Heart right ventricle (tissue), 16 donors: ENCODE measurements around the gene GOLGA8A. TPM values are rescaled to one million over a fixed set of nuclear protein-coding genes. Genes with fewer than 3 reads are reported as not detected.

ENCODE experiments used
- ATAC-seq, 8 donors: fragments of 200-7000 bp; cut with Tn5 transposase; one replicate each; pipeline ENCODE4 v1.9.1; 2020; ENCODE audit warnings: mild to moderate bottlenecking in 8 of 8, moderate library complexity in 8 of 8, moderate number of reproducible peaks in 1 of 8
- DNase-seq, 2 donors: peaks; one replicate each; pipeline ENCODE4 v3.0.0-alpha.2; 2020
- H3K27ac ChIP-seq, 10 donors: fragments of 200-600 bp; sonication (generic) in 2 of 10; one replicate each; pipeline versions ENCODE4 v1.5.0 to v1.8.0; 2020 to 2022; ENCODE audit warnings: mild to moderate bottlenecking in 3 of 10
- H3K27me3 ChIP-seq, 7 donors: fragments of 200-600 bp; one replicate each; pipeline ENCODE4 v1.8.0; 2021 to 2022; ENCODE audit warnings: mild to moderate bottlenecking in 2 of 7
- H3K36me3 ChIP-seq, 9 donors: fragments of 200-600 bp; sonication (generic) in 1 of 9; one replicate each; pipeline versions ENCODE4 v1.5.0 to v1.8.0; 2020 to 2022; ENCODE audit warnings: mild to moderate bottlenecking in 2 of 9
- H3K4me1 ChIP-seq, 9 donors: fragments of 200-600 bp; sonication (generic) in 1 of 9; one replicate each; pipeline versions ENCODE4 v1.5.0 to v1.8.0; 2020 to 2022; ENCODE audit warnings: mild to moderate bottlenecking in 4 of 9
- H3K4me3 ChIP-seq, 10 donors: fragments of 200-600 bp; sonication (generic) in 2 of 10; one replicate each; pipeline versions ENCODE4 v1.5.0 to v1.8.0; 2020 to 2022; ENCODE audit warnings: mild to moderate bottlenecking in 7 of 10, moderate library complexity in 2 of 10
- H3K9me3 ChIP-seq, 11 donors: fragments of 200-600 bp in 10 of 11; sonication (generic) in 2 of 11; one replicate each; pipeline versions ENCODE4 v1.5.0 to v1.8.0; 2013 to 2022; ENCODE audit warnings: mild to moderate bottlenecking in 2 of 11, control low read depth in 1 of 11, moderate library complexity in 1 of 11
- WGBS, 2 donors: extraction: QIAGEN DNeasy Blood & Tissue Kit; methylation state at CpG; one replicate each; pipeline ENCODE4 v1.1.7; 2013; ENCODE audit warnings: inconsistent platforms in 1 of 2; 5-methylcytosine and 5-hydroxymethylcytosine counted together
- intact Hi-C, 10 donors: fragments of 100-400 bp; cut with DNase I; formaldehyde crosslinking; loops; one replicate each; pipeline versions ENCODE4 v1.11.1 to v1.14.2; 2022
- polyA plus RNA-seq, 2 donors: library from polyadenylated mRNA; stranded (reverse); fragments of 200-250 nt; gene quantifications; one replicate each; pipeline ENCODE4 v1.2.3, GENCODE V29; 2013
- total RNA-seq, 10 donors: library from RNA; stranded (reverse); fragmentation: NEBNext Ultra II Directional in 3 of 10; extraction: Animal tissue kit (Norgen Biotek cat#: 25700) in 3 of 10; gene quantifications; one replicate each; pipeline versions ENCODE4 v1.2.1 to v1.2.4, GENCODE V29; 2021 to 2023
- TF ChIP-seq, protein P1 (sequence below), 9 donors: fragments of 200-600 bp; sonication (generic) in 2 of 9; IDR thresholded peaks; one replicate each; pipeline versions ENCODE4 v1.5.0 to v1.8.0; 2021 to 2022; ENCODE audit warnings: antibody characterized with exemption in 9 of 9, mild to moderate bottlenecking in 5 of 9, moderate library complexity in 1 of 9
- donor health status: Arrhythmogenic right ventricular cardiomyopathy.
- donor health status: ischemic (EF 13 %, LVEDD 7.1; RV severe dilation, severe dysfunction).
- donor health status: healthy with polysubstance abuse.
- donor health status: DM: no; HTN: yes; CAD: no.
- donor health status: DM: no; HTN: no; CAD: no.
- donor health status: ischemic (EF 25% LVEDD 6.9; RV normal size, moderate dysfunction).
- donor health status: ischemic (EF 25% LVEDD 5.7; RV mildly dilated, moderate dysfunction).
- donor health status: healthy.
- donor health status: DM: yes; HTN: yes; CAD: no.
- donor health status: Ischemic cardiomyopathy.
- donor health status: ischemic (EF 35%, LVEDD 5.7; RV mildly dilated, moderate dysfunction).
- donor health status: nonischemic (EF 11% LVEDD 7.7; RV severe dilation, severe dysfunction).
- donor health status: DM: yes; HTN: yes; CAD: no.
- donor health status: PGD.
- donor health status: ischemic (EF 29% LVEDD 5.4; RV normal size, mild dysfunction).
- donor health status: nonischemic (EF 23%, LVEDD 6.1; RV moderate dilation, normal function).

GOLGA8A gene
- total and polyA plus RNA-seq, 12 donors: 4.4 to 67.0 (median 11.5) TPM

DNA sequence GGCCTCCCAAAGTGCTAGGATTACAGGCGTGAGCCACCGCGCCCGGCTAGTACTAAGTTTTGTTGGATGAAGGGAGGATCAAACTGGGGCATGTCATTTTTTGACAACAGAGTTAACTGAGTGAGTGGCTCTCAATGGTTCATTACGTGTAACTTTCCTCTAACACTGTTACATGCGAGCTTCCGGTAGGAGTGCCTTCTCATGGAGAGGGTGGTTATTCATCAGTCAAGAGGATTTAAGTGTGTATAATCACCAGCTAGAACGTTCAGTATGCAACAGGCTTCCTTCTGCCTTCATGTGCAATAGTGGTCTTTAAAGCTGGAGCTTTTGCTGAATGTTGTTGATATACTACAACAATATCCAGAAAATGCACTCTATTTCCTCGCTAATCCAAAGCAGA, 19.1 kb upstream of the GOLGA8A start:
- TF ChIP-seq, protein P1, sequence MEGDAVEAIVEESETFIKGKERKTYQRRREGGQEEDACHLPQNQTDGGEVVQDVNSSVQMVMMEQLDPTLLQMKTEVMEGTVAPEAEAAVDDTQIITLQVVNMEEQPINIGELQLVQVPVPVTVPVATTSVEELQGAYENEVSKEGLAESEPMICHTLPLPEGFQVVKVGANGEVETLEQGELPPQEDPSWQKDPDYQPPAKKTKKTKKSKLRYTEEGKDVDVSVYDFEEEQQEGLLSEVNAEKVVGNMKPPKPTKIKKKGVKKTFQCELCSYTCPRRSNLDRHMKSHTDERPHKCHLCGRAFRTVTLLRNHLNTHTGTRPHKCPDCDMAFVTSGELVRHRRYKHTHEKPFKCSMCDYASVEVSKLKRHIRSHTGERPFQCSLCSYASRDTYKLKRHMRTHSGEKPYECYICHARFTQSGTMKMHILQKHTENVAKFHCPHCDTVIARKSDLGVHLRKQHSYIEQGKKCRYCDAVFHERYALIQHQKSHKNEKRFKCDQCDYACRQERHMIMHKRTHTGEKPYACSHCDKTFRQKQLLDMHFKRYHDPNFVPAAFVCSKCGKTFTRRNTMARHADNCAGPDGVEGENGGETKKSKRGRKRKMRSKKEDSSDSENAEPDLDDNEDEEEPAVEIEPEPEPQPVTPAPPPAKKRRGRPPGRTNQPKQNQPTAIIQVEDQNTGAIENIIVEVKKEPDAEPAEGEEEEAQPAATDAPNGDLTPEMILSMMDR (IDR thresholded peaks at IDR 0.05): no peak
- no peaks in the 10 kb centered on the region for H3K9me3 ChIP-seq
- WGBS, 2 donors: 76 to 87% methylated on average over 9 of the region's 9 CpGs
- no peak overlapping the region for H3K4me3 ChIP-seq
- no peak overlapping the region for H3K27ac ChIP-seq
- no peaks in the 10 kb centered on the region for H3K36me3 ChIP-seq
- ATAC-seq: no peak
- peaks cover 0 to 4% (median 0%) of the 10 kb centered on the region in 7 donors for H3K27me3 ChIP-seq
- H3K4me1 ChIP-seq: no peaks in the 10 kb centered on the region
- DNase-seq: no peak
- intact Hi-C loops: no loop called here

DNA sequence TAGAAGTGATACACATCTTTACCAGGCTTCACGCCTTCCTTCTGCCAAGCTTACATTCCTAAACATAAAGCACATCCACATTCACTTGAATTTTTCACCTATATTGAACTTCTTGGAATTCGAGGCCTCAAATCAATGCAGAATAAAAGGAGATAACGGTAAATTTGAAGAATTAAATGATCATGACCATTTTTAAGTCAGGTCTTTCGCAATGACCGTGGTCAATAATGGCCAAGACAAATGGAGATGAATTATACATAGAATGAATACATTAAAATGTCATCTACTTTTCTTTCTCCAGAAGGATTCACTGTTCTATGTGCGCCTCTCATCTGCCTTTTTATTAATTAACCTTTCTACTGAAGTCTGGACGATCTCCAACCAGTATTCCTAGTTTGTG, 5.3 kb upstream of the GOLGA8A start:
- ATAC-seq: no peak

DNA sequence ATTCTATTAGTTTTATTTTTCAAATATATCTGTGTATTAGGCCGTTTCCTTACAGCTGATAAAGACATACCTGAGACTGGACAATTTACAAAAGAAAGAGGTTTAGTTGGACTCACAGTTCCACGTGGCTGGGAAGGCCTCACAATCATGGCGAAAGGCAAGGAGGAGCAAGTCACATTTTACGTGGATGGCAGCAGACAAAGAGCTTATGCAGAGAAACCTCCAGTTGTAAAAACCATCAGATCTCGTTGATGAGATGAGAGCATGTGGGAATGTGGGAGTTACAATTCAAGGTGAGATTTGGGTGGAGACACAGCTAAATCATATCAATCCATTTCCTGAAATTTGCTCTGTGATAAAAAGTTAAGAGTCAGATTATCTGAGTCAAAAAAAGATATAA, 2.3 kb upstream of the GOLGA8A start:
- Histone ChIP-seq H3K27ac (no peak overlapping the region), H3K4me3 (no peak overlapping the region), H3K36me3 (no peaks in the 10 kb centered on the region), H3K4me1 (peaks cover 0 to 22% (median 6%) of the 10 kb centered on the region in 9 donors), H3K27me3 (peaks cover 0 to 41% (median 0%) of the 10 kb centered on the region in 7 donors), H3K9me3 (no peaks in the 10 kb centered on the region)
- DNase-seq (no peak), ATAC-seq (no peak)
- WGBS, 2 donors: 69 to 75% methylated on average over 5 of the region's 5 CpGs
- TF ChIP-seq, protein P1 (IDR thresholded peaks at IDR 0.05): no peak
- intact Hi-C loops: loop anchor here in 1 of 10 donors (10.0 kb wide), 1 partner anchor 65 kb away; no protein-coding TSS in a partner anchor

More for the DNA sequence above, 5.3 kb upstream of the GOLGA8A start:
- Histone ChIP-seq H3K9me3 (no peaks in the 10 kb centered on the region), H3K27ac (no peak overlapping the region), H3K27me3 (peaks cover 0 to 23% (median 0%) of the 10 kb centered on the region in 7 donors), H3K36me3 (no peaks in the 10 kb centered on the region), H3K4me3 (no peak overlapping the region), H3K4me1 (peaks cover 0 to 3% (median 0%) of the 10 kb centered on the region in 9 donors)
- DNase-seq: no peak
- 79 to 91% methylated on average over 7 of the region's 7 CpGs for WGBS, 2 donors
- intact Hi-C loops: no loop called here
- TF ChIP-seq, protein P1 (IDR thresholded peaks at IDR 0.05): no peak

DNA sequence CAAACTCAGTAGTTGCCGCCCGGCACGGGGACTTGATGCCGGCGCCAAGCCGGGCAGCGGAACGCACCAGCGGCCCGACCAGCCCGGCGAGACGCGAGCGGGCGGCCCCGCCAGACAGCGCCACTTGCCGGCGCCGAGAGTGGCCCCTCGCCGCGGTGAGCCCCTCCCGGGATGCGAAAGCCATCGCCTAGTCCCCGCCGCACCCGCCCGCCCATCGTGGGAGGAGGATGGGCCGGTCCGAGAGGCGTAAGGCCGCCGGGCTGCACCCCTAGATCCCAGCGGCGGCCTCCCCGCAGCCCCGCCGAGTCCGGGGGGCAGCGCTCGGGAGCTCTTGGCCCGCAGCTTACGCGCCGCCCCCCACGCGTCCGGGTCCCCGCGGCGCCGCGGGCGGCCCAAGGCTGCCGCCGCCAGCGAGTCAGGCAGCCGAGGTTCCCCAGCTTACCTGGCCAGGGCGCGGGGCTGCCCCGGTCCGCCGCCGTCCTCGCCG, 609 bp downstream of the GOLGA8A start:
- 0 to 3% methylated on average over 13 to 70 of the region's 70 CpGs for WGBS, 2 donors
- peak; percentile 39 to 71 (median 63) for ATAC-seq
- peak; percentile 19 to 54 for DNase-seq

More for the DNA sequence above, 609 bp downstream of the GOLGA8A start:
- Histone ChIP-seq H3K4me1 (peaks cover 0 to 22% (median 6%) of the 10 kb centered on the region in 9 donors), H3K27me3 (peaks cover 0 to 41% (median 0%) of the 10 kb centered on the region in 7 donors), H3K4me3 (peak overlapping the region; percentile 9 to 68 (median 64)), H3K36me3 (peaks cover 0 to 9% (median 0%) of the 10 kb centered on the region in 9 donors), H3K9me3 (no peaks in the 10 kb centered on the region), H3K27ac (peak overlapping the region in 5 of 10 donors; percentile 28 to 65 (median 58))
- TF ChIP-seq, protein P1 (IDR thresholded peaks at IDR 0.05): peak in 4 of 9 donors; percentile 24 to 42 (median 29)
- intact Hi-C loops: loop anchor here in 1 of 10 donors (10.0 kb wide), 1 partner anchor 68 kb away; no protein-coding TSS in a partner anchor
